ENCODE results near the gene SNX6.

SNX6 gene

GRCh38 chr14:34629657-34630529 is at the start of gene SNX6:
SNX6 (minus strand) TSS chr14:34630148; CDS start chr14:34630116, 32 bp downstream.
- Histone ChIP-seq H4K20me1 (ENCODE audit: control insufficient read depth, insufficient read depth, low read depth, low read length) (no peaks in the 10 kb centered on the region), H3K27ac (ENCODE audit: low read depth, low read length) (peak within 1 kb of the TSS; percentile 24), H3K36me3 (ENCODE audit: control insufficient read depth, low read length) (peaks cover 4% of the 10 kb centered on the region; the same call in 1 of the 2 replicates), H3K4me1 (ENCODE audit: control insufficient read depth, low read length) (peaks cover 13% of the 10 kb centered on the region), H3K4me2 (ENCODE audit: low read length) (peak within 1 kb of the TSS; percentile 62), H3K27me3 (ENCODE audit: control insufficient read depth, low read length) (0 out of 2 replicates have a peak, but pooled peaks cover 2% of the 10 kb centered on the region), H3K9me3 (ENCODE audit: control insufficient read depth, insufficient read depth, low read length) (no peaks in the 10 kb centered on the region), H3K4me3 (ENCODE audit: low read length) (peak within 1 kb of the TSS; percentile 82), H3K9me2 (replicated peaks; ENCODE audit: control insufficient read depth, low read length) (no peaks in the 10 kb centered on the region), H3K79me2 (ENCODE audit: control insufficient read depth, low read length) (peaks cover 43% of the 10 kb centered on the region), H3F3A (ENCODE audit: control insufficient read depth, insufficient read depth) (no peaks in the 10 kb centered on the region; the same call in 1 of the 2 replicates)
- TF ChIP-seq EZH2phosphoT487 (IDR thresholded peaks at IDR 0.05; ENCODE audit: borderline replicate concordance, low read length) (no peak), CTCF (IDR thresholded peaks at IDR 0.05; ENCODE audit: low read depth, low read length, poor library complexity, severe bottlenecking) (no peak)

DNA sequence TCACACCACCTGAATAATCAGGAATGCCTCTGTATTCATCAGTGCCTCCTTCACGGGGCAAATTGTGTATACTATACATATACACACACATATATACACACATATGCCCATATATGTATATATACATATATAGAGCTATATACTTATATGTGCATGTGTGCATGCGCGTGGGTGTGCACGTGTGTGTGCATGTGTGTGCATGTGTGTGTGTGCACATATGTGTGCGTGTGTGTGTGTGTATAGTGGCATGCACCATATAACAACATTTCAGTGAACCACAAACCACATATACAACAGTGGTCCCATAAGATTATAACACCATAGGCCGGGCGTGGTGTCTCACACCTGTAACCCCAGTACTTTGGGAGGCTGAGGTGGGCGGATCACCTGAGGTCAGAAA is 48.8 kb upstream of the SNX6 start:
- Histone ChIP-seq H4K20me1 (ENCODE audit: control insufficient read depth, insufficient read depth, low read depth, low read length) (no peaks in the 10 kb centered on the region), H3K27me3 (ENCODE audit: control insufficient read depth, low read length) (no peaks in the 10 kb centered on the region), H3K4me2 (ENCODE audit: low read length) (no peak overlapping the region), H3K36me3 (ENCODE audit: control insufficient read depth, low read length) (no peaks in the 10 kb centered on the region), H3K9me2 (replicated peaks; ENCODE audit: control insufficient read depth, low read length) (no peaks in the 10 kb centered on the region), H3K9me3 (ENCODE audit: control insufficient read depth, insufficient read depth, low read length) (no peaks in the 10 kb centered on the region), H3K4me3 (ENCODE audit: low read length) (no peak overlapping the region), H3F3A (ENCODE audit: control insufficient read depth, insufficient read depth) (peaks cover 3% of the 10 kb centered on the region; the same call in 1 of the 2 replicates), H3K79me2 (ENCODE audit: control insufficient read depth, low read length) (no peaks in the 10 kb centered on the region), H3K4me1 (ENCODE audit: control insufficient read depth, low read length) (peaks cover 13% of the 10 kb centered on the region), H3K27ac (ENCODE audit: low read depth, low read length) (no peak overlapping the region)
- no peak for TF ChIP-seq CTCF (IDR thresholded peaks at IDR 0.05; ENCODE audit: low read depth, low read length, poor library complexity, severe bottlenecking)
- TF ChIP-seq EZH2phosphoT487 (IDR thresholded peaks at IDR 0.05; ENCODE audit: borderline replicate concordance, low read length), result no peak

DNA sequence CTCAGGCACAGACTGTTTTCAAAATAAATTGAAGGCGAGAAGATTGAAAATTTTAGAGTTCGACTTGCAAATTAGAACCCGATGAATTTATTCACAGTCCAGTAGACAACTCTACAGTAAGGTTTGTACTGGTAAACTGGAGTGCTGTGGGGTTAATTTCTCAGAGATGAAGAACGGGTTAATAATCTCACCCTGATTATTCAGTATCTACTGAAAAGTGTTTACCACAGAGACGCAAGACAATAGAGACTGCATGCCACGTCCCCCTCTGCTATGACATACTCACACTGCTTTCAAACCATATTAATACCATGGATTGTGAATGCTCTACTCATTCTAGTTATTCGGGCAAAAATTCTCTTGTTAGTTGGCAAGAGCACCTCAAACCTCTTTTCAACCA is 48.4 kb upstream of the SNX6 start:
- no peaks in the 10 kb centered on the region for H3K27me3 ChIP-seq (ENCODE audit: control insufficient read depth, low read length)
- H3K4me2 ChIP-seq (ENCODE audit: low read length), result no peak overlapping the region
- no peak overlapping the region for H3K4me3 ChIP-seq (ENCODE audit: low read length)

More for the DNA sequence above, 48.4 kb upstream of the SNX6 start:
- Histone ChIP-seq H3F3A (ENCODE audit: control insufficient read depth, insufficient read depth) (peaks cover 3% of the 10 kb centered on the region; the same call in 1 of the 2 replicates), H3K9me2 (replicated peaks; ENCODE audit: control insufficient read depth, low read length) (no peaks in the 10 kb centered on the region), H3K9me3 (ENCODE audit: control insufficient read depth, insufficient read depth, low read length) (no peaks in the 10 kb centered on the region), H3K4me1 (ENCODE audit: control insufficient read depth, low read length) (peaks cover 10% of the 10 kb centered on the region), H3K79me2 (ENCODE audit: control insufficient read depth, low read length) (no peaks in the 10 kb centered on the region), H3K36me3 (ENCODE audit: control insufficient read depth, low read length) (no peaks in the 10 kb centered on the region), H4K20me1 (ENCODE audit: control insufficient read depth, insufficient read depth, low read depth, low read length) (no peaks in the 10 kb centered on the region), H3K27ac (ENCODE audit: low read depth, low read length) (no peak overlapping the region)
- no peak for TF ChIP-seq EZH2phosphoT487 (IDR thresholded peaks at IDR 0.05; ENCODE audit: borderline replicate concordance, low read length)
- no peak for TF ChIP-seq CTCF (IDR thresholded peaks at IDR 0.05; ENCODE audit: low read depth, low read length, poor library complexity, severe bottlenecking)

Measured in DOHH2 (cell line).